22Rv1 (cell line): Measurements from ENCODE around the gene MAN1C1.

Experiments
- CTCF ChIP-seq: fragments of 450-650 bp; IDR thresholded peaks from 2 replicates; pipeline ENCODE4 v1.5.1; 2017; ENCODE audit warnings: mild to moderate bottlenecking
- ZFX ChIP-seq: fragments of 450-650 bp; IDR thresholded peaks from 2 replicates; pipeline ENCODE4 v1.6.1; 2017; ENCODE audit warnings: antibody characterized with exemption, borderline replicate concordance

GRCh38 chr1:25676488-25676887 lies 59.9 kb downstream of the MAN1C1 start:
- TF ChIP-seq CTCF: no peak
- no peak for TF ChIP-seq ZFX
